HG02943 (cell line): Measurements from ENCODE around the gene RNF11.
"Not testable (repeated sequence)": the region's sequence is repeated elsewhere in the genome, so short reads cannot be mapped to it uniquely, and the experiment has no call there.

Experiments
- ATAC-seq: cut with Tn5 transposase; IDR thresholded peaks from one replicate; pipeline ENCODE4 v1.9.1; 2021; ENCODE audit warnings: mild to moderate bottlenecking, low read depth, moderate library complexity; ENCODE audit not compliant: unreplicated experiment

The RNF11 gene

GRCh38 chr1:51227231-51227960, 8.7 kb upstream of the RNF11 start:
- ATAC-seq: not testable (repeated sequence)

GRCh38 chr1:51228471-51228870, 7.6 kb upstream of the RNF11 start:
- not testable (repeated sequence) for ATAC-seq

DNA sequence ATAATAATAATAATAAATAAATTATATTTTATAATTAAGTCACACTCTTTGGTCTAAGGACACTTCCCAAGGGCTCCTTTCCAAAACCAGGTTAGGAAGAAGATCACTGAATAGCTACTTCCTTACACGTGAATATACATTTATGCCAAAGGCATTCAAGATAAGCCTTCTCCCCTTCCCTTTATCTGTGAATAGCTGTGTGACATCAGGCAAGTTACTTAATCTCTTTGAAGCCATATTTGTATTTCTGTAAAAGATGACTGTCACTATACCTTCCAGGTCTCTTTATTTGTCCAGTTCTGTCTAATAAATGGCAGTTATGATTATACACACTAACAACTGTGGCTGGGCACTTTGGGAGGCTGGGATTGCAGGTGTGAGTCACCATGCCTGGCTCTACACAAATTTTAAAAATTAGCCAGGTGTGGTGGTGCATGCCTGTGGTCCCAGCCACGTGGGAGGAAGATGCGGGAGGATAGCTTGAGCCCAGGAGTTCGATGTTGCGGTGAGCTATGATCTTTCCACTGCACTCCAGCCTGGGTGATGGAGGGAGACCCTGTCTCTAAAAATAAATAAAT, 5.5 kb upstream of the RNF11 start:
- no peak for ATAC-seq

DNA sequence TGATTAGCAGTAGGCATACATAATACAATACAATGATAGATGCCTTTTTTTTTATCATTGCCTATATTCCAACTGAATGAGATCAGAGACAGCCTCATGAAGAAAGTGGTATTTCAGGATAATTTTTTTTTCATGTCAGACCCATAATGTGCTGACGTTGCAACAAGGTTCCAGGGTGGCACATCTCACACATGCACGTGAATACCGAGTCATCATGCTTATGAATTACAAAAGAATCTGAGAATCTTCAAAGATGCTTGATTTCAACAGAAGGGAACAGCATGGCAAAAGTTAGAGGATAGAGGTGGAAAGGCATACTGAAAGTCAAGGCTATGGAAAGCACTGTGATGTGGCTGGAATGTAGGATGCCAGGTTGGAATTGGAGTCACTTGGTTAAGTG, 5.0 kb upstream of the RNF11 start:
- ATAC-seq: no peak

GRCh38 chr1:51231896-51232295, 4.2 kb upstream of the RNF11 start:
- ATAC-seq: no peak

GRCh38 chr1:51234236-51234635, 1.8 kb upstream of the RNF11 start:
- ATAC-seq: not testable (repeated sequence)

DNA sequence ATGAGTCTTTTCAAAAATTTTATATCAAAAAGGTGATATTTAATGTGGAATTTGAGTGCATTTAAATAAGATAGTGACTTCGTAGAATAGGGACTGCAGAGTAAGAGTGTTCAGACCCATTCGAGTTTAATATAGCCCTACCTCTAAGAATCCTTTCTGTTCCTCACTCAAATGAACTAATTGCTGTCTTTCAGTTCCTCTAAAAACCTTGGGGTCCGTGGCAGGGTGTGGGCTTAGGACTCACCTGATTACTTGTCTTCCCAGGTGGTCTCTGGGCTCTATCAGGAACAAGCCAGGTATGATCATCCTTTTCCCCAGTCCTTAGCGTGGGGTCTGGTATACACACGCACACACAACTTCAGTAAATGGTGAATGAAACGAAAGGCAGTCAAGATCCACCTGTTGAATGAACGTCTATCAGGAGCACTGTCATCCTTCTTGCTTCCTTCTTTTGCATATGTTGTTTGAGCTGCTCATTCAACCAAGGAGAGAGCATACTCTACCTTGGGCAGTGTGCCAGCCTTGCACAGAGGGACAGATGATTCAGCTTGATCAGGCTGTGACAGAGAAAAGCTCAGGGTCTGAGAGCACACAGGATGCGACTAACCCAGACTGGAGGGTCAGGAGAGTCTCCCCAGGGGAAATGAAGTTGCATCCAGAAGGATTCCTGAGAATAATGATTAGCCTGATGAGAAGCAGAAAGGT, 1.2 kb upstream of the RNF11 start:
- ATAC-seq: peak; percentile 68

DNA sequence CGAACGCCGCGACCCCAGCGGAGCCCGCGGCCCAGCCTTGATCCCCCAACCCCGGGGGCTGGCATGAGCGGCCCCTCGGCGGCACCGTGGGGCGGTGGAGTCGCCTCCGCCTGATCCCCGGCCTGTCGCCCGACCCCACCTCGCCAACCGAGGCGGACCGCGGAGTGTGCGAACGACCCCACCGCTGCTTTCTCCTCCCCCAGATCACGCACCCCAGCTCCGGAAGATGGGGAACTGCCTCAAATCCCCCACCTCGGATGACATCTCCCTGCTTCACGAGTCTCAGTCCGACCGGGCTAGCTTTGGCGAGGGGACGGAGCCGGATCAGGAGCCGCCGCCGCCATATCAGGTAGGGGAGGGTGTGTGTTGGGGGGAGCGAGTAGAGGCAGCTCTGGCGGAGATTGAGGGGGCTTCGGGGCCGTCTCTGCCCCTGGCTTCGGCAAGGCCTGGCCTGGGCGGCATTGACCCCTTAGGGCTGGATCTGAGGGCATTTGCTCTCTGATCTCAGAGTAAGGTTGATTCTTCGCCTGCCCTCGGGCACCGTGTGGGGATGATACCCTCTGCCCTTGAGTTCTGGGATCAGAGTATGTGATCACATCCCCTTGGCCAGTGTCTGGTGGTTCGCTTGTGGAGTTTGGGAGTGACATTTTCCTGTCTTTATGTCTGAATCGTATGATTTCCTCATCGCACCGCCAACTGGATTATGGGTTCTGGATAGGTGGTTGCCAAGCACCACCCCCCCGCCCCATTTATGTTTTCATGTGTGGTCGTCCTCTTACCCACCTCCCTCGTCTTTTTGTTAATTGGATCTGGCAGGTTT, 668 bp downstream of the RNF11 start:
- ATAC-seq: peak; percentile 13

DNA sequence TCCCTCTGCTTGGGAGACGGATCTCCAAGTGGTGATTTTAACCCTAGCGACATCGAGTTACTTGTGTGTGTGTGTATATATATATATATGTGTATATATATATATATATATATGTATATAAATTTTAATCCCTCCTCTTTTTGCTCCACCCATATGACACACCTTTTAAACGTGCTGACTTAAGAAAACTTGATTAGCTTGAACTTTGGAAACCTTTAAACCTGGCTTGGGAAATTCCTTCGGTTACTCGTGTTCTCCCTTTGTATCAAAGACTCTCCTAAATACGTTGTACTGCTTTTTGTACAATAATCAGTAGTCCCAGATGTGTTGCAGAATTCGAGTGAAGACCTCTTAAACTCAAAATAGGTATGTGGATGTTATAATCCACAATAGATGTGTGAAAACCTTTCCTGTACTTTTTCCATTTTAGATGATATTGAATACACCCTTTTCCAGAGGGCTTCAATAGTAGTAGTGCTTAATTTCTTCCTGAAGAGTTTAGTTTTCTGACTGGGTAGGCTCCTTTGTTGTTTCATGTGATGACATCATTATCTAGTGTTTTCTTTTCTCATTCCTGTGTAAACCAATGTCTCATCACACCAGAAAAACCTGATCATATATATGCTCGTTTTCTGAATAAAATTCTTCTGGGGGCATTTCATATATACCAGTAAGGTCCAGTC, 1.4 kb downstream of the RNF11 start:
- no peak for ATAC-seq

GRCh38 chr1:51238034-51238403, 1.9 kb downstream of the RNF11 start:
- ATAC-seq: no peak

DNA sequence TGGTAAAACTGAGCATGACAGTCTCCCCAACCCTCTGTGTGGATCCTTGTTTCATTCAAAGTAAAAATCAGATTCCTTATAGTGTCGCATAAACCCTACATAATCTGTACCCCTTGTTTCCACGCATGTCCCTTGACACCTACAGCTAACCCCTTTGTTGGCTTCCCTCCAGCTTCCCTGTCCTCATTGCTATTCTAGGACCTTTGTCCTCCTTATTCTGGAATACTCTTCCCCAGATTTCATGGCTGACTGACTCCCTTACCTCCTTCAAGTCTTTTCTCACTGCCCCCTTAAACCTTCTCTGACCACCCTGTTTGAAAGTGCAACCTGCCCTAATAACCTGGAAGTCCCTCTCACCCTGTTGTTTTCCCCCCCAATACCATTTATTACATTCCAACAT, 4.0 kb downstream of the RNF11 start:
- no peak for ATAC-seq

DNA sequence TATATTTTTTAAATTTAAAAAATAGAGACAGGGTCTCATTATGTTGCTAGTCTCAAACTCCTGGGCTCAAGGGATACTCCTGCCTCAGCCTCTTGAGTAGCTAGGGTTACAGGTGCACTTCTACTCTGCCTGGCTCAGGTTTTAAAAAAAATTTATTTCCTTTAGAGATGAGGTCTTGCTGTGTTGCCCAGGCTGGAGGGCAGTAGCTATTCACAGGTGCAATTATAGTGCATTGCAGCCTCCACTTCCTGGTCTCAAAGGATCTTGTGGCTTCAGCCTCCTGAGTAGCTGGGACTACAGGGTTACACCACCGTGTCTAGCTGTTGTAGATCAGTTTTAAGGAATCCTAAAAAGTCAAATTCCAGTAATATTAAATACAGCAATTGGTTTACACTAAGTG, 5.0 kb downstream of the RNF11 start:
- no peak for ATAC-seq

GRCh38 chr1:51242546-51242945, 6.5 kb downstream of the RNF11 start:
- ATAC-seq: no peak

- ATAC-seq: no peak
Measured at GRCh38 chr1:51247022-51247421, 10.9 kb downstream of the RNF11 start.

GRCh38 chr1:51247499-51247898, 11.4 kb downstream of the RNF11 start:
- no peak for ATAC-seq

DNA sequence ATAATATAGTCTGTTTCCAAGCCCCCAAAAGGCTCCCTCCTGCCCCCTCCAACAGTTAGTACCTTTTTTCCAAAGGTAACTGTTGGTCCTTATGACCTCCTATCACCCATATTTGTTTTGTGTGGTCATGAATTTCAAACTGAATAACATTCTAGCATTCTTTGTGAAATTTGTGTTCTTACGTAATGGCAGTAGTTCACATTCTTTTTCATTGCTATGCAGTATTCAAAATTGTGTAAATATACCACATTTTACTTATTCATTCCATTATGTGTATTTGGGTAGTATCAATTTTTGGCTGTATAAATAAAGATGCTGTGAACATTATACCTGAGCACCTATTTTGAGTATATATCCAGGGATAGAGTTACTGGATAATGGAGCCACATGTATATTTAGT, 13.4 kb downstream of the RNF11 start:
- no peak for ATAC-seq

GRCh38 chr1:51250729-51251128, 14.7 kb downstream of the RNF11 start:
- not testable (repeated sequence) for ATAC-seq

DNA sequence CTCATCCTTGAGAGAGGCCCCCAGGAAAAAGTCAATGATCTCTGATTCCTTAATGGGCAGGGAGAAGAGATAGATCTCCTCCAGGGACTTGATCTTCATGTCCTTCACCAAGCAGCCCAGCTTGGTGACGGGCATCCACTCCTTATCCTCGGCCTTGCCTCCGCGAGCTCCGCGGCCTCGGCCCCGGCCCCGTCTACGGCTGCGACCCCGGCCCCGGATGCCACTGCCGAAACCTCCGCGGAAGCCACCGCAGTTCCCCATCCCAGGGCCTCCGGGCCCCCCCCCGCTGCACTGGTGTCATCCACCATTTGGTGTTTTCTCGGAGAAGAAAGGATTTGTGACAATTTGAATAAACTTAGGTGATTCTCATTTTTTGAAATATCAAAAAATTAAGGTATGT, 15.1 kb downstream of the RNF11 start:
- not testable (repeated sequence) for ATAC-seq

GRCh38 chr1:51252366-51252765, 16.3 kb downstream of the RNF11 start:
- no peak for ATAC-seq

DNA sequence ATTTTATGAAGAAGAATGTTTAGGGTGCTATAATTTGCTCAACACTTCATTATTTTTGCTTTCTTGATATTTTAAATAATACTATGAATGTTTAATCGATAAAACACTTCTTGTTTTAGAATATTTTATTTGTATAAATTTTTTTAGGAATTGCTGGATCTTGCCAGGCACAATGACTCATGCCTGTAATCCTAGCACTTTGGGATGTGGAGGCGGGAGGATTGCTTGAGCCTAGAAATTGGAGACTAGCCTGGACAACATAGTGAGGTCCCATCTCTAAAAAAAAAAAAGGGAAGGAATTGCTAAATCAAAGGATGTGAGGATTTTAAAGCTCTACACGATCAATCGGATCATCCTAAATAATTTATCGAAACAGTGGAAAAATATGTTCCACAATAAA, 17.6 kb downstream of the RNF11 start:
- ATAC-seq: no peak
